Osteocyte (in vitro differentiated cells): ENCODE data around the gene GJC1. TPM values are rescaled to one million over a fixed set of nuclear protein-coding genes. Genes with fewer than 3 reads are reported as not detected.

Experiments used
- DNase-seq: peaks from one replicate; pipeline ENCODE4 v3.0.0; 2021; ENCODE audit warnings: mixed read lengths; ENCODE audit not compliant: unreplicated experiment; ENCODE audit errors: extremely low spot score
- H3K27ac Mint-ChIP-seq: one replicate; pipeline ENCODE4 v1.8.0; 2021; ENCODE audit warnings: mild to moderate bottlenecking, mixed read lengths; ENCODE audit not compliant: unreplicated experiment
- H3K27me3 Mint-ChIP-seq: one replicate; pipeline ENCODE4 v1.8.0; 2021; ENCODE audit warnings: mixed read lengths; ENCODE audit not compliant: unreplicated experiment
- H3K36me3 Mint-ChIP-seq: one replicate; pipeline ENCODE4 v1.8.0; 2021; ENCODE audit warnings: mixed read lengths; ENCODE audit not compliant: unreplicated experiment
- H3K4me1 Mint-ChIP-seq: one replicate; pipeline ENCODE4 v1.8.0; 2021; ENCODE audit warnings: mixed read lengths; ENCODE audit not compliant: unreplicated experiment
- H3K4me3 Mint-ChIP-seq: one replicate; pipeline ENCODE4 v1.8.0; 2021; ENCODE audit warnings: mild to moderate bottlenecking, moderate library complexity, mixed read lengths; ENCODE audit not compliant: unreplicated experiment
- H3K9me3 Mint-ChIP-seq: one replicate; pipeline ENCODE4 v1.8.0; 2021; ENCODE audit warnings: mixed read lengths; ENCODE audit not compliant: unreplicated experiment
- total RNA-seq: library from RNA; stranded (reverse); gene quantifications from 2 replicates; pipeline ENCODE4 v1.2.1, GENCODE V29; 2021
- TF ChIP-seq, protein P1 (sequence below): fragments of 200-600 bp; sonication (generic); IDR thresholded peaks from 2 replicates; pipeline ENCODE4 v1.5.0; 2021; ENCODE audit warnings: antibody characterized with exemption, mild to moderate bottlenecking, moderate library complexity

GJC1 gene
- total RNA-seq, 1 donor from 2014 or later = 43.0 TPM

DNA sequence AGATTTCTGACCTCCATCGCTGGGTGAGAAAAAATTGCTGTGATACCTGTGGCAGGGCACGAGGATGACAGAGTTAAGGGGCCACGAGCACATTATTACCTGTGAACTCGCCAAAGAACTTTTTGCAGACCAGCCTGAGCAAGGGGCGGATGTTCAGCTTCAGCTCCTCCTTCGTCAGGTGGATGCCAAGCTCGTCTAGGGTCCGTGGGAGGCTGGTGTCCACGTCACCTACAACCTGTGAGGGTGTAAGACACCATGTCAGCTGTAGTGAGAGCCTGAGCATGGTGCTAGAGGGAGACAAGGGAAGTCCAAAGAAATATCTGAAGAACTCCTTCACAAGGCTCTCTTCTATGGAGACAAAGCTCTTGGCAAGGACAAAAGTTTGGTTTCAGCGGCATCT is 34.7 kb upstream of the GJC1 start:
- no peak overlapping the region for H3K27ac Mint-ChIP-seq
- no peaks in the 10 kb centered on the region for H3K4me1 Mint-ChIP-seq
- H3K4me3 Mint-ChIP-seq = no peak overlapping the region
- peaks cover 28% of the 10 kb centered on the region for H3K36me3 Mint-ChIP-seq
- no peak for DNase-seq
- H3K27me3 Mint-ChIP-seq = no peaks in the 10 kb centered on the region
- TF ChIP-seq, protein P1, sequence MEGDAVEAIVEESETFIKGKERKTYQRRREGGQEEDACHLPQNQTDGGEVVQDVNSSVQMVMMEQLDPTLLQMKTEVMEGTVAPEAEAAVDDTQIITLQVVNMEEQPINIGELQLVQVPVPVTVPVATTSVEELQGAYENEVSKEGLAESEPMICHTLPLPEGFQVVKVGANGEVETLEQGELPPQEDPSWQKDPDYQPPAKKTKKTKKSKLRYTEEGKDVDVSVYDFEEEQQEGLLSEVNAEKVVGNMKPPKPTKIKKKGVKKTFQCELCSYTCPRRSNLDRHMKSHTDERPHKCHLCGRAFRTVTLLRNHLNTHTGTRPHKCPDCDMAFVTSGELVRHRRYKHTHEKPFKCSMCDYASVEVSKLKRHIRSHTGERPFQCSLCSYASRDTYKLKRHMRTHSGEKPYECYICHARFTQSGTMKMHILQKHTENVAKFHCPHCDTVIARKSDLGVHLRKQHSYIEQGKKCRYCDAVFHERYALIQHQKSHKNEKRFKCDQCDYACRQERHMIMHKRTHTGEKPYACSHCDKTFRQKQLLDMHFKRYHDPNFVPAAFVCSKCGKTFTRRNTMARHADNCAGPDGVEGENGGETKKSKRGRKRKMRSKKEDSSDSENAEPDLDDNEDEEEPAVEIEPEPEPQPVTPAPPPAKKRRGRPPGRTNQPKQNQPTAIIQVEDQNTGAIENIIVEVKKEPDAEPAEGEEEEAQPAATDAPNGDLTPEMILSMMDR = no peak
- no peaks in the 10 kb centered on the region for H3K9me3 Mint-ChIP-seq

DNA sequence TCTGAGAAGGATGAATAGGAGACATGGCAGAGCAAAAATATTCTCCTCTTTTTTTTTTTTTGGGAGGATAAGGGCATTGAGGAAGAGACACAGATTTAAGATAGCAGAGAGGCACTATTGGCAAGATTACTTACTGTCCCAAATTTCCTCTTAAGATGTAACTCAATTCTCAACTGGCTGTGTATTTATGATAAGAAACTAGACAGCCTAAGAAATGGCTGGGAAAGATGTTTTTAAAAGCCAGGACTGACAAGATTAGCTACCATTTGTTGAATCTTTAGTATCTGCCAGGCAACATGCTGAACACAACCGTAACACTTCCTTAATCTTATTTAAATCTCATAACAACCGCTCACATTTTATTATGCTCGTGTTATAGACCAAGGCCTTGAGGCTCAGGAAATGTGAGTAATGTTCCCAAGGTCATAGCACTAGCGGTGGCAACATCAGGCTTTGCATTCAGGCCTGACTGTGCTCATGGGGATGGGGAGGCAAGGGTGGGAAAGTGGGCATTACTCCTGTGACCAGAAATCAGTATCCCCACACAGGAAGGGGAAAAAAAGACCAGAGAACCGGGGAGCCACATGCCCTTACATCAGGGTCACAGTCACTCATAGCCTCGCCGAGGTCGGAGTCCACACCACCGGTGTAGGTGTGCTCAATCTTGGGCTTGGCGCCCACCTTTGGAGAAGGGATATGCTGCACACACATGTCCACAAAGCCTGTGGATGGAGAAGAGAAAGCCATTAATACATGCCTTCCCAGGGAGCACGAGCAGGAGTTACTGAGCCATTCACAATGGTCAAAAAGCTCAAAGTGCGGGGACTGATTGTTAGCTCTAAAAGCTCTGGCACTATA is 33.2 kb upstream of the GJC1 start:
- H3K4me1 Mint-ChIP-seq = no peaks in the 10 kb centered on the region
- TF ChIP-seq, protein P1 = no peak
- no peaks in the 10 kb centered on the region for H3K9me3 Mint-ChIP-seq
- H3K4me3 Mint-ChIP-seq = no peak overlapping the region
- H3K27ac Mint-ChIP-seq = no peak overlapping the region
- no peaks in the 10 kb centered on the region for H3K27me3 Mint-ChIP-seq
- DNase-seq = no peak
- peaks cover 28% of the 10 kb centered on the region for H3K36me3 Mint-ChIP-seq

DNA sequence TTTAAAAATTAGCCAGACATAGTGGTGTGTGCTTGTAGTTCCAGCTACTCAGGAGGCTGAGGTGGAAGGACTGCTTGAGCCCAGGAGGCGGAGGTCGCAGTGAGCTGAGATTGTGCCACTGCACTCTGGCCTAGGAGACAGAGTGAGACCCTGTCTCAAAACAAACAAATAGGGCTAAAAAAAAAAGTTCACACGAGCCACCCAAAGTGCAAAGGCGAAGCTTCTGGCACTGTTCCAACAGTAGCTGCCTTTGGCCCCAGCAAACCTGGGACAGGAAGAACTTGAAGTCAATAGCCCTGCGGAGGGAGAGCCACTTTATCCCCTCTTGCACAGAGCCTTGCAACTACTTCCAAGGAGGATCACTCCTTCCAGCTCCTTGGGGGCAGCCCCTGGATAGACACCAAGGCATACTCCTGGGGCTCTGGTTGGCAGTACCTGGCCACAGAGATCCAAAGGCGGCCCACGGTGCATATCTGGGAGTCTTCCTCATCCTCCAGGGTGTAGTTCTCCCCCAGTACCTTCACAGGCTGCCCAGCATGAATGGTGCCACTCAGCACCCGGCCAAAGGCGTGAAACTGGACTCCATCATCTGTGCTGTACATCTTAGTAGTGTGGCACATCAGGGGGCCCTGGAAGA is 32.3 kb upstream of the GJC1 start:
- Mint-ChIP-seq H3K27me3 (no peaks in the 10 kb centered on the region), H3K9me3 (no peaks in the 10 kb centered on the region), H3K36me3 (peaks cover 27% of the 10 kb centered on the region), H3K27ac (no peak overlapping the region), H3K4me3 (no peak overlapping the region), H3K4me1 (no peaks in the 10 kb centered on the region)
- DNase-seq = no peak
- TF ChIP-seq, protein P1 = no peak

- Mint-ChIP-seq H3K27ac (no peak overlapping the region), H3K36me3 (peaks cover 40% of the 10 kb centered on the region), H3K9me3 (no peaks in the 10 kb centered on the region), H3K4me3 (no peak overlapping the region), H3K27me3 (no peaks in the 10 kb centered on the region), H3K4me1 (no peaks in the 10 kb centered on the region)
- DNase-seq = no peak
- TF ChIP-seq, protein P1 = no peak
Observed at GRCh38 chr17:44859701-44860100, 29.6 kb upstream of the GJC1 start.

DNA sequence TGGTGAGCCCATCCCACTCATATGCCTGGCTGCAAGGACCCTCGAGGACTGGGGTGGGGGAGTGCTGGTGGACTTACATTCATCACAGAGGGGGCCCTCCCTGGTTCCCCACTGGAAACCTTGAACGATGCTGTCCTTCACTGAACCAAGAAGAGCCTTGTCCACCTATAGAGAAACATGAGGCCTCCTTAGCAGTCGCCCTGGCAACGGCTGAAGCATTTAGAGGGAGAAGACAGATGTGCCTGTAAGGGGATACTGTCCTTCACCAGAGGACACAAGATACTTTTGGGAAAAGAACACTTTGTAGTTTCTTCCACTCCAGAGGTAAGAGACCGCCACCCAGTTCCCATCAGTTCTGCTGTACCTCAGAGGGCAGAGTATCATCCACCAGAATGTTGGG is 24.1 kb upstream of the GJC1 start:
- no peak for DNase-seq
- H3K36me3 Mint-ChIP-seq = peaks cover 57% of the 10 kb centered on the region
- no peaks in the 10 kb centered on the region for H3K4me1 Mint-ChIP-seq
- no peaks in the 10 kb centered on the region for H3K27me3 Mint-ChIP-seq
- no peak overlapping the region for H3K4me3 Mint-ChIP-seq
- no peak overlapping the region for H3K27ac Mint-ChIP-seq
- TF ChIP-seq, protein P1 = no peak
- no peaks in the 10 kb centered on the region for H3K9me3 Mint-ChIP-seq
